NCI-H524 treated with DMSO at 0.1 percent for 48 hours (cell line): Measurements from ENCODE around the gene OMA1.

Source experiments
- DNase-seq: peaks from one replicate; lab custom pipeline; 2025; lab: John Stamatoyannopoulos, UW

Gene OMA1

GRCh38 chr1:58431901-58432620 lies 114.5 kb downstream of the OMA1 start:
- no peak for DNase-seq
